ENCODE data around the gene KLF18.

The KLF18 gene

DNA sequence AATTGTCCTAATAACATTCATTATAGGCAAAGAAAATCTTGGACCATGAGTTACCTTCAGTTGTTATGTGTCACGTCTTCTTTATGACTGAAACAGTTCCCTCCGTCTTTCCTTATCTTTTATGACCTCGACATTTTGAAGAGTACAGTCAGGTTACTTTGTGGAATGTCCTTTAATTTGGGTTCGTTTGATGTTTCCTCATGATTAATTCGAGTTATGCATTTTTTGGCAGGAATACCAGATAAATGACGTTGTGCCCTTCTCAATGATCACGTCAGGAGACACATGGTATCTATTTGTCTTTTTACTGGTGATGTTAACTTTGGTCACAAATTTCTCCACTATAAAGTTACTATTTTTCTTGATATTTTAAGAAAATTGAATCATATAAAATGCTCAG is 40.1 kb downstream of the KLF18 start:
- Histone ChIP-seq H3K4me1 (ENCODE audit: control insufficient read depth in 1 of 2, insufficient read depth in 2 of 2, low read length in 2 of 2) (no peaks in the 10 kb centered on the region), H3K36me3 (ENCODE audit: control insufficient read depth in 1 of 2, insufficient read depth in 2 of 2, low read length in 2 of 2) (no peaks in the 10 kb centered on the region), H3K27ac (ENCODE audit: low read length) (no peak overlapping the region), H3K4me3 (ENCODE audit: low read depth in 1 of 2, low read length in 2 of 2) (no peak overlapping the region), H3K9me3 (ENCODE audit: control insufficient read depth in 1 of 2, low read length in 2 of 2) (peaks cover 0 to 4% of the 10 kb centered on the region in 2 donors), H3K27me3 (ENCODE audit: low read depth, low read length) (no peaks in the 10 kb centered on the region)

DNA sequence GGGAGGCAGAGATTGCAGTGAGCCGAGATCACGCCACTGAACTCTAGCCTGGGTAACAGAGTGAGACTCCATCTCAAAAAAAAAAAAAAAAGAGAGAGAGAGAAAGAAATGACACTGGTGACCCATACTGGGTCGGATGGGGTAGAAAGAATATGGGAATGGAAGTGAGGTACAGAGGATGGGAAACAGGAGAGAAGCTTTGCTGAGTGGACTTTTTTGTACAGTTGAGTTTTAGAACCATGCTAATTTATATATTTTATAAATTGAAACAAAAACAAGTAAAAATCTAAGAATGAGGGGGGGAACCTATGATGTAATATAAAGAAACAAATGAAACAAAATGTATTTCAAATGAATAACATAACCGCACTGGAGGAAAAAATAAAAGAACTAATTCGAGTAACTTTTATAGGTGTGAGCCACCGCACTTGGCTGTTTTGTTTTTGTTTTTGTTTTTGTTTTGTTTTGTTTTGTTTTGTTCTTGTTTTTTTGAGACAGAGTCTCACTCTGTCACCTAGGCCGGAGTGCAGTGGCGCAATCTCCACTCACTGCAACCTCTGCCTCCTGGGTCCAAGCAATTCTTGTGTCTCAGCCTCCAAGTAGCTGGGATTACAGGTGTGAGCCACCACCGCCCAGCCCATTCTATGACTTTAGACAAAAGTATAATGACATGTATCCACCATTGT is 41.1 kb downstream of the KLF18 start:
- no peaks in the 10 kb centered on the region for H3K36me3 ChIP-seq (ENCODE audit: control insufficient read depth in 1 of 2, insufficient read depth in 2 of 2, low read length in 2 of 2)
- peaks cover 0 to 4% of the 10 kb centered on the region in 2 donors for H3K9me3 ChIP-seq (ENCODE audit: control insufficient read depth in 1 of 2, low read length in 2 of 2)

DNA sequence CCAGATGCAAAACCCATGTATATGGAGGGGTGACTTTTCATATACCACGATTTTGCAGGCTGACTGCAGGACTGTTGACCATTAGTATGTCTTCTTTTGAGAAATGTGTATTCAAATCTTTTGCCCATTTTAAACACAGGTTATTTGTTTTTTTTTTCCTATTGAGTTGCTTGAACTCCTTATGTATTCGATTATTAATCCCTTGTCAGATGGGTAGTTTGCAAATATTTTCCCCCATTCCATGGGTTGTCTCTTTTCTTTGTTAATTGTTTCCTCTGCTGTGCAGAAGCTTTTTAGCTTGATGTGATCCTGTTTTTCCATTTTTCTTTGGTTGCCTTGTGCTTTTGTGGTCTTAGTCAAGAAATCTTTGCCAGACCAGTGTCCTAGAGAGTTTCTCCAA is 47.4 kb downstream of the KLF18 start:
- no peaks in the 10 kb centered on the region for H3K27me3 ChIP-seq (ENCODE audit: low read depth, low read length)
- no peaks in the 10 kb centered on the region for H3K4me1 ChIP-seq (ENCODE audit: control insufficient read depth in 1 of 2, insufficient read depth in 2 of 2, low read length in 2 of 2)
- no peak overlapping the region for H3K27ac ChIP-seq (ENCODE audit: low read length)
- H3K4me3 ChIP-seq (ENCODE audit: low read depth in 1 of 2, low read length in 2 of 2), result no peak overlapping the region
- peaks cover 0 to 8% of the 10 kb centered on the region in 2 donors for H3K9me3 ChIP-seq (ENCODE audit: control insufficient read depth in 1 of 2, low read length in 2 of 2)
- H3K36me3 ChIP-seq (ENCODE audit: control insufficient read depth in 1 of 2, insufficient read depth in 2 of 2, low read length in 2 of 2), result no peaks in the 10 kb centered on the region

More for the DNA sequence above, 41.1 kb downstream of the KLF18 start:
- Histone ChIP-seq H3K27ac (ENCODE audit: low read length) (no peak overlapping the region), H3K27me3 (ENCODE audit: low read depth, low read length) (no peaks in the 10 kb centered on the region), H3K4me3 (ENCODE audit: low read depth in 1 of 2, low read length in 2 of 2) (no peak overlapping the region), H3K4me1 (ENCODE audit: control insufficient read depth in 1 of 2, insufficient read depth in 2 of 2, low read length in 2 of 2) (no peaks in the 10 kb centered on the region)

DNA sequence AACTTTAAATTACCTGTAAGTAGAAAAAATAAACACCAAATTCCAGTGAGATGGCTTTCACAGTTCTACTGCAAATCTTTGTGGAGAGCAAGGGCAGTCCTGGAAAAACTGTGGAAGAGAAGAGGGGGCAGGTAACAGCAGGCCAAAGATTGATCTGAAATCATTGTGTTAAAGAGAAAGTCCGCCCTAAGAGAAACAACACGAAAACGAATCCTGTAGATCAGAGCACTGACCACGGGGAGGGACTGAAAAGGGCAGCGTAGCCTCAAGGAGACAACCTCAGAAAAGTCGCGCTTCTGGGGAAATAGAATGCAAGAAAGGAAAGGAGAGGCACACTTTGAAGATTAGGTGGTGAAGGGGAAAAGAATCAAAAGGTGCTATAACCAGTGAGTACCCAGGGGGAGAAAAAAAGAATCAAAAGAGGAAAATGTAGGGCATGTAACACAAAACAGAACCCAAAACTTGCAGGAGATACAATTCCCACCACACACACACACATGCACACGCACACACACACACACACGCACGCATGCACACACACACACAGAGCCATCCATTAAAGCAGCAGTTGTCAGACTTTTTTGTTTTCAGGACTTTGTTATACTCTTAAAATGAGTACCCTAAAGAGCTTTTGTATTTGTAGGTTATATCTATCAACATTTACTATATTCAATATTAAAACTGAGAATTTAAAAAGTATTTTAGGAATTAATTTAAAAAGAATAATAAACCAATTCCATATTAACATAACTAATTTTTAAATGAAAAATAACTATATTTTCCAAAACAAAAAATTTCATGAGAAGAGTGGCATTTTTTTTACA is 50.8 kb downstream of the KLF18 start:
- Histone ChIP-seq H3K36me3 (ENCODE audit: control insufficient read depth in 1 of 2, insufficient read depth in 2 of 2, low read length in 2 of 2) (no peaks in the 10 kb centered on the region), H3K9me3 (ENCODE audit: control insufficient read depth in 1 of 2, low read length in 2 of 2) (peaks cover 0 to 4% of the 10 kb centered on the region in 2 donors), H3K27ac (ENCODE audit: low read length) (no peak overlapping the region)

DNA sequence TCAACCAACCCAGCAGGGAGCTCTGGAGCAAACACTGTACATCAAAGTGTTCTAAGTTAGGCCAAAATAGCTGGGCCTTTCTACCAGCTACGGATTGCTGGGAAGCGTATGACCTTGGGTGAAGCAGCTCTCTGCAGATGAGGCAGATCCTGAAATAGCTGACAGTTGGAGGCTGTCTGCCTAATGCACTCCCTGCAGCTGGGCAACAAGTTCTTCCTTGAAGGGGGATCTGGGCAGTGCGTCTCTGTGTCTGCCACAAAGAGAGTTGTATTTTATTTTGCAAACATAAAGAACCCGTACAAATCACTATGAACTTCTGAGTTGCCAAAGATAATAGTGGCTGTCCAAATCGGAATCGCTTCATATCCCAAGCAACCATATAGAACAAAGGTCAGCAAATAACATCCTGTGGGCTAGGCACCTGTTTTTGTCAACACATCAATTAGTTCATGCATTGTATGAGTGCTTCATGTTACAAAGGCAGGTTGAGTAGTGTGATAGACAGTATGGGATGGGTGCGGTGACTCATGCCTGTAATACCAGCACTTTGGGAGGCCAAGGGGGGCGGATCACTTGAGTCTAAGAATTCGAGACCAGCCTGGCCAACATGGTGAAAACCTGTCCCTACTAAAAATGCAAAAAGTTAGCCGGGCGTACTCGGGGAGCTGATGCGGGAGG is 51.9 kb downstream of the KLF18 start:
- H3K4me1 ChIP-seq (ENCODE audit: control insufficient read depth in 1 of 2, insufficient read depth in 2 of 2, low read length in 2 of 2), result no peaks in the 10 kb centered on the region
- H3K27ac ChIP-seq (ENCODE audit: low read length), result no peak overlapping the region

More for the DNA sequence above, 50.8 kb downstream of the KLF18 start:
- H3K4me1 ChIP-seq (ENCODE audit: control insufficient read depth in 1 of 2, insufficient read depth in 2 of 2, low read length in 2 of 2), result no peaks in the 10 kb centered on the region
- no peak overlapping the region for H3K4me3 ChIP-seq (ENCODE audit: low read depth in 1 of 2, low read length in 2 of 2)
- H3K27me3 ChIP-seq (ENCODE audit: low read depth, low read length), result no peaks in the 10 kb centered on the region

More for the DNA sequence above, 51.9 kb downstream of the KLF18 start:
- no peaks in the 10 kb centered on the region for H3K36me3 ChIP-seq (ENCODE audit: control insufficient read depth in 1 of 2, insufficient read depth in 2 of 2, low read length in 2 of 2)
- H3K4me3 ChIP-seq (ENCODE audit: low read depth in 1 of 2, low read length in 2 of 2), result no peak overlapping the region
- H3K9me3 ChIP-seq (ENCODE audit: control insufficient read depth in 1 of 2, low read length in 2 of 2), result peaks cover 0 to 4% of the 10 kb centered on the region in 2 donors
- no peaks in the 10 kb centered on the region for H3K27me3 ChIP-seq (ENCODE audit: low read depth, low read length)
